GM19438 (cell line): ENCODE data around the gene SULF2.

Experiments used
- ATAC-seq: cut with Tn5 transposase; IDR thresholded peaks from one replicate; pipeline ENCODE4 v1.9.1; 2021; ENCODE audit warnings: low read depth; ENCODE audit not compliant: unreplicated experiment

SULF2 gene

GRCh38 chr20:47620808-47621805 is 164.2 kb downstream of the SULF2 start:
- no peak for ATAC-seq

- no peak for ATAC-seq
Measured at GRCh38 chr20:47618479-47618878, 166.8 kb downstream of the SULF2 start.

- ATAC-seq = no peak
Measured at GRCh38 chr20:47614703-47615309, 170.5 kb downstream of the SULF2 start.

- ATAC-seq = no peak
Measured at GRCh38 chr20:47612670-47613069, 172.6 kb downstream of the SULF2 start.

GRCh38 chr20:47611785-47612184 is 173.5 kb downstream of the SULF2 start:
- no peak for ATAC-seq

- no peak for ATAC-seq
Measured at GRCh38 chr20:47610945-47611250, 174.4 kb downstream of the SULF2 start.

GRCh38 chr20:47610247-47610944 is 174.9 kb downstream of the SULF2 start:
- no peak for ATAC-seq

- no peak for ATAC-seq
Measured at GRCh38 chr20:47609001-47609400, 176.3 kb downstream of the SULF2 start.
